Stomach (tissue), 9 donors: ENCODE data around the gene COL13A1. TPM values are rescaled to one million over a fixed set of nuclear protein-coding genes. Genes with fewer than 3 reads are reported as not detected.
A peak's percentile ranks its signal among the peaks of the same experiment; 100 is the strongest.

Experiments
- DNase-seq, 2 donors: peaks; one replicate each; pipeline versions ENCODE4 v3.0.0 to v3.0.0-alpha.2; 2013 to 2019
- H3K27ac ChIP-seq, 5 donors: fragments of 200-600 bp in 4 of 5; sonication (generic) in 4 of 5; one replicate each; pipeline ENCODE4 v1.5.1; 2013 to 2019; ENCODE audit warnings: mild to moderate bottlenecking in 1 of 5, moderate library complexity in 1 of 5
- H3K27me3 ChIP-seq, 3 donors: fragments of 200-600 bp; sonication (generic); one replicate each; pipeline ENCODE4 v1.5.1; 2017 to 2019; ENCODE audit warnings: mixed run types in 1 of 3
- H3K36me3 ChIP-seq, 4 donors: fragments of 200-600 bp; sonication (generic); 1 replicate in 3 of 4; 2 replicates in 1 of 4; pipeline ENCODE4 v1.5.1; 2016 to 2019
- H3K4me1 ChIP-seq, 4 donors: fragments of 200-600 bp; sonication (generic); one replicate each; pipeline ENCODE4 v1.5.1; 2016 to 2019
- H3K4me3 ChIP-seq, 4 donors: fragments of 200-600 bp; sonication (generic) in 3 of 4; one replicate each; pipeline ENCODE4 v1.5.1; 2016 to 2019; ENCODE audit warnings: mild to moderate bottlenecking in 1 of 4
- H3K9me3 ChIP-seq, 4 donors: fragments of 200-600 bp; sonication (generic); one replicate each; pipeline ENCODE4 v1.5.1; 2016 to 2019
- EP300 ChIP-seq: sonication (generic); formaldehyde crosslinking; IDR thresholded peaks from one replicate; pipeline ENCODE4 v1.6.1; 2017; ENCODE audit warnings: antibody characterized with exemption
- POLR2A ChIP-seq, 4 donors: fragments of 450-650 bp; IDR thresholded peaks; one replicate each; pipeline ENCODE4 v1.6.1; 2016; ENCODE audit warnings: antibody characterized with exemption in 4 of 4, control low read depth in 2 of 4, mild to moderate bottlenecking in 1 of 4, moderate library complexity in 1 of 4
- POLR2AphosphoS5 ChIP-seq, 3 donors: sonication (generic); formaldehyde crosslinking; IDR thresholded peaks; one replicate each; pipeline ENCODE4 v1.6.1; 2016; ENCODE audit warnings: antibody characterized with exemption in 3 of 3
- WGBS, 5 donors: extraction: QIAGEN DNeasy Blood & Tissue Kit in 3 of 5; methylation state at CpG; one replicate each; pipeline versions ENCODE4 v1.1.5 to v1.1.7; 2013 to 2018; 5-methylcytosine and 5-hydroxymethylcytosine counted together
- intact Hi-C: fragments of 100-400 bp; cut with DNase I; formaldehyde crosslinking; loops from one replicate; pipeline ENCODE4 v1.15.1; 2023; ENCODE audit warnings: low total_unique reads
- polyA plus RNA-seq, 3 donors: library from polyadenylated mRNA; stranded (reverse); fragments of 200-250 nt; gene quantifications; one replicate each; pipeline ENCODE4 v1.2.3, GENCODE V29; 2013
- total RNA-seq, 5 donors: library from RNA; depleted of rRNA; stranded (reverse); fragments of >200 nt; gene quantifications; one replicate each; pipeline versions ENCODE4 v1.1.0 to v1.2.3, GENCODE V29; 2014 to 2016
- TF ChIP-seq, protein P1 (sequence below), 7 experiments: fragments of 450-650 bp in 4 of 7; fragments of 200-600 bp in 3 of 7; sonication (generic) in 3 of 7; IDR thresholded peaks; one replicate each; pipeline ENCODE4 v1.5.1; 2016 to 2019; ENCODE audit warnings: antibody characterized with exemption in 7 of 7, control low read depth in 2 of 7, mild to moderate bottlenecking in 1 of 7
- donor health status: healthy with polysubstance abuse.
- donor health status: Bipolar disorder and iron deficiency.
- donor health status: healthy.

COL13A1 gene
- total and polyA plus RNA-seq, 8 donors, result 0.58 to 9.9 (median 6.9) TPM

DNA sequence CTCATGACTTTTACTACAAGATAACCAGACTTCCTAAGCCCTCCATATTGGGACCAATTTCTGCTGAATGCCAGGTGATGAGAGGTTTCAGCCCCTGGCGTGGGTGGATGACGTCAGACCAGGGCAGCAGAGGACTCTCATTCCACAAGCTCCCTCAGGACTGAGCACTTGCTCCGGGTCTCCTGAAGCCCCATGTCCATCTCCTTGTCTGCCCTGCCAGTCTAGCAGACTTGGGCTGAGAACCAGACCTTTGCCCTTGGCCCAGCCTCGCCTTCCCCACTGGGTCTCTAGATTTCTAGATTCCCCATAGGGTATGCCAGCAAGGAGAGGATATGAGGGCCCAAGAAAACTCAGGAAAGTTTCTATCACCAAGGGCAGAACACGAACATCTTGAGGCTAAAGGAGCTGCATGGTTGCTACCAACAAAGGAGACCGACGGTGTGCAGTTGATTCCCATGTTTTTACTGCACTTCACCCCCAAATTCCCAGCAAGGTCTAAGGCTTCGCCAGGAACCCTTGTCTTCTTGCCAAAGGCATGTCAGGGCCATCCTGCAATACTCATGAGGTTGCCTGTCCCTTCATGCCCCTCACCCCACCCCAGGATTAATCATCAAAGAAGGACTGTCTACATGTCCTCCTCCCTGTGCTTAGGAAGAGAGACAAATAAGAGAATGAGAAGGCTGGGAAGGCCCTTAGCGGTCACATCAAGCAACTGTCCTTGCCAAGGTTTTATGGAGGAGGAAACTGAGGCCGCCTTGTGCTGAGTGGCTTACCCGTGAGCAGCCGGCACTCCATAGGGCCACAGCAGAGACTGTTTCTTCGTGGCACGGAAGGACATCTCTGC is 154.4 kb downstream of the COL13A1 start:
- no peaks in the 10 kb centered on the region for H3K9me3 ChIP-seq
- H3K27ac ChIP-seq, result no peak overlapping the region
- DNase-seq, result no peak
- WGBS, 5 donors, result 83 to 92% (median 89%) methylated on average over 14 of the region's 14 CpGs
- no peak for TF ChIP-seq POLR2AphosphoS5 (IDR thresholded peaks at IDR 0.05)
- TF ChIP-seq, protein P1, sequence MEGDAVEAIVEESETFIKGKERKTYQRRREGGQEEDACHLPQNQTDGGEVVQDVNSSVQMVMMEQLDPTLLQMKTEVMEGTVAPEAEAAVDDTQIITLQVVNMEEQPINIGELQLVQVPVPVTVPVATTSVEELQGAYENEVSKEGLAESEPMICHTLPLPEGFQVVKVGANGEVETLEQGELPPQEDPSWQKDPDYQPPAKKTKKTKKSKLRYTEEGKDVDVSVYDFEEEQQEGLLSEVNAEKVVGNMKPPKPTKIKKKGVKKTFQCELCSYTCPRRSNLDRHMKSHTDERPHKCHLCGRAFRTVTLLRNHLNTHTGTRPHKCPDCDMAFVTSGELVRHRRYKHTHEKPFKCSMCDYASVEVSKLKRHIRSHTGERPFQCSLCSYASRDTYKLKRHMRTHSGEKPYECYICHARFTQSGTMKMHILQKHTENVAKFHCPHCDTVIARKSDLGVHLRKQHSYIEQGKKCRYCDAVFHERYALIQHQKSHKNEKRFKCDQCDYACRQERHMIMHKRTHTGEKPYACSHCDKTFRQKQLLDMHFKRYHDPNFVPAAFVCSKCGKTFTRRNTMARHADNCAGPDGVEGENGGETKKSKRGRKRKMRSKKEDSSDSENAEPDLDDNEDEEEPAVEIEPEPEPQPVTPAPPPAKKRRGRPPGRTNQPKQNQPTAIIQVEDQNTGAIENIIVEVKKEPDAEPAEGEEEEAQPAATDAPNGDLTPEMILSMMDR (IDR thresholded peaks at IDR 0.05), result no peak
- TF ChIP-seq EP300, result no peak
- no peak for TF ChIP-seq POLR2A (IDR thresholded peaks at IDR 0.05)
- H3K27me3 ChIP-seq, result no peaks in the 10 kb centered on the region
- intact Hi-C loops, result no loop called here
- peaks cover 0 to 2% (median 0%) of the 10 kb centered on the region in 4 donors for H3K4me1 ChIP-seq
- no peak overlapping the region for H3K4me3 ChIP-seq
- H3K36me3 ChIP-seq, result no peaks in the 10 kb centered on the region

DNA sequence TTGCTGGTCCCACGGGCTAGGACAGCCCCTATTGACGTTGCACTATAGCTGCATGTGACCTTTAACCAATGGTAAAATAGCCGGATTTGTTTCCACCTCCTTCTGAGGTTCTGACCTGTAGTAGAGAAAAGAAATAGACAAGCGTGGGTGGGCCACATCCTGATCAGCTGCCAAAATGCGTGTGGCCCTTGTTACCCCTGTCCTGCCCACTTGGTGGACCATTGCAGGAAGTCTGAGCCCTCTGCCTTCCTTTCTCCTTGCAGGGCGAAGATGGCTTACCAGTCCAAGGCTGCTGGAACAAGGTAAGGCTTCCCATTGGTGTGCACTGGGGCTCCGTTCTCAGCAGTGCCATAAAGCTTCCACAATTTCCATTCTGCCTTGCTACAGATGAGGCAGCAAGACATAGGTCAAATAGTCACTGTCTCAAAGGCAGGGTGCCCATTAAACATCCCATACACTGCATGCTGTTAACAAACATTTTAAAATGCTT is 155.1 kb downstream of the COL13A1 start:
- Histone ChIP-seq H3K27me3 (no peaks in the 10 kb centered on the region), H3K27ac (no peak overlapping the region), H3K4me1 (peaks cover 0 to 7% (median 0%) of the 10 kb centered on the region in 4 donors), H3K4me3 (no peak overlapping the region), H3K9me3 (no peaks in the 10 kb centered on the region), H3K36me3 (no peaks in the 10 kb centered on the region)
- DNase-seq, result no peak
- TF ChIP-seq POLR2A (IDR thresholded peaks at IDR 0.05) (no peak), POLR2AphosphoS5 (IDR thresholded peaks at IDR 0.05) (no peak), EP300 (no peak)
- TF ChIP-seq, protein P1 (IDR thresholded peaks at IDR 0.05), result no peak
- intact Hi-C loops, result no loop called here
- WGBS, 5 donors, result 58 to 79% (median 77%) methylated on average over 5 to 7 of the region's 7 CpGs

DNA sequence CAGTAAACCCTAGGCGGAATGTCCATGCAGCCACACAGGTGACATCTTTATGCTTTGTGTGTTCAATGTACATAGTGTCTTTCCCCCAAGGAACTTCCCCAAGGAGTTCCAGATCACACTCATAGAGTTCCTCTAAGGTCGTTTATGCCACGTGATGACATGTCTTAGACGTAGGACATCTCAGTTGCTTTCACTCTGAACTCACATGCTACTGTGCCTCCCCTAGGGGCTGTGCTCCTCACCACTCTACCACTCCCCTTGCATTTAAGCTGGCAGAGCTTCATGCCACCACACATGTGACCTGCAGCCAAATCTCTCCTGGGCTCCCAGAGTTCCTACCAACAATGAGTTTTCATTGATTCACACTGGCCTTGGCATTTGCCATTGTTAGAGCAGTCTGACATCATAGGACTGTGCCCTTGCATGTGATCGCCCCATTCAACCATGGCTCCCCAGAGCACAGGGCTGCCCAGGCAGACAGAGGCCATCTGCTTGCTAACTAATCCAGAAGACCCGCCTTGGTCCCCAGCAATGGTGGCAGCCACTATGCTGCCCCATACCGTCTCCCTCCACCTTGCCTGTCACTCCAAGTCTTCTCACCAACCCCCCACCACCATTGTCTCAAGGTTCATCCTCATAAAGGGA is 155.7 kb downstream of the COL13A1 start:
- Histone ChIP-seq H3K9me3 (no peaks in the 10 kb centered on the region), H3K36me3 (no peaks in the 10 kb centered on the region), H3K27me3 (no peaks in the 10 kb centered on the region), H3K27ac (no peak overlapping the region), H3K4me1 (peaks cover 0 to 7% (median 0%) of the 10 kb centered on the region in 4 donors), H3K4me3 (no peak overlapping the region)
- TF ChIP-seq POLR2AphosphoS5 (IDR thresholded peaks at IDR 0.05) (no peak), EP300 (no peak), POLR2A (IDR thresholded peaks at IDR 0.05) (no peak)
- TF ChIP-seq, protein P1 (IDR thresholded peaks at IDR 0.05), result no peak
- no peak for DNase-seq
- 77 to 92% (median 87%) methylated on average over 7 of the region's 7 CpGs for WGBS, 5 donors
- intact Hi-C loops, result no loop called here

DNA sequence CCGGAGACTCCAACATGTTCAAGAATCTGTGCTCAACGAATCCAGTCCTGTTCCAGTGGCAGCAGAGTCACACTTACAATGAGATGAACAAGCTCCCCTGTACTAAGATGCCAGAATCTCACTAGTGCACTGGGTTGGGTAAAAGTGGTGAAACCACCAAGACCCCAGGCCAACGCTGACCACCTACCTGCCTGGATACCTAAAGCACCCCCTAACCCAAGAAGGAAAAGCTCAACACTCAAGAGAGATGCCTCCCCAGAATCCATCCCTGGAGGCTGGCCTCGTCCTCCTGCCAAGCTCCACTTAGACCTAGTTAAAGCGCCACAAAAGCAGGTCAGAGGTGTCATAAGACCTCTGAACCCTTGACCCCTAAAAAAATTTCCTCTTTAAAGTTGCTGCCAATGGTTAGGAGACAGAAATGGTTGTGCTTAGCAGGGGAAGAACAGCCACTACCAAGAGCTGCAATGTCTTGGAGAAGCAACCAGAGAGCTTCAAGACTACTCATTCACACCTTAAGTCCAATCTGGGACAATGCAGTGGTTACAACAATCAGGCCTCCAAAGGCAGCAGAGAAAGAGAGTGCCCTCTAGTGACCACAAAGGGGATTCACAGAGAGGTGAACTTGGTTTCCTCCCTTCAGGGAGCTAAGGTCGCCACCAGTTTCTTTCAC is 156.3 kb downstream of the COL13A1 start:
- peak; percentile 27 to 47 for DNase-seq

More for the DNA sequence above, 156.3 kb downstream of the COL13A1 start:
- TF ChIP-seq POLR2AphosphoS5 (IDR thresholded peaks at IDR 0.05), result no peak
- TF ChIP-seq, protein P1 (IDR thresholded peaks at IDR 0.05), result peak in 5 of 7 experiments; percentile 19 to 67 (median 49)
- Histone ChIP-seq H3K4me1 (peaks cover 0 to 7% (median 0%) of the 10 kb centered on the region in 4 donors), H3K9me3 (no peaks in the 10 kb centered on the region), H3K4me3 (no peak overlapping the region), H3K27ac (no peak overlapping the region), H3K36me3 (no peaks in the 10 kb centered on the region), H3K27me3 (no peaks in the 10 kb centered on the region)
- 78 to 84% (median 82%) methylated on average over 4 to 6 of the region's 6 CpGs for WGBS, 5 donors
- intact Hi-C loops, result no loop called here
